ENCODE results near the gene CD6. TPM values are rescaled to one million over a fixed set of nuclear protein-coding genes. Genes with fewer than 3 reads are reported as not detected.

CD6 gene
- total RNA-seq, 2 experiments from 2014 or later, result 286 to 377 TPM

GRCh38 chr11:61022311-61023085 lies 51.0 kb downstream of the CD6 start:
- H3K27ac Mint-ChIP-seq, result peak overlapping the region; percentile 97

GRCh38 chr11:61023086-61023965 lies 51.8 kb downstream of the CD6 start:
- peak overlapping the region; percentile 79 for H3K4me3 Mint-ChIP-seq
- ChIA-PET POLR2A (interaction anchor here (0.6 to 3.4 kb wide), 19 partner anchors 14 to 92 kb away, joined by 3 to 19 read pairs (median 4); partner anchors contain the start of genes CD5 and CD6), CTCF (interaction anchor here (0.6 to 1.8 kb wide), 13 partner anchors 16 to 138 kb away, joined by 3 to 5 read pairs (median 3); partner anchors contain the start of genes CD5, CD6 and VPS37C)
- peak; percentile 89 for DNase-seq
- H3K27ac Mint-ChIP-seq, result peak overlapping the region; percentile 97
- peaks cover 2% of the 10 kb centered on the region for H3K9me3 Mint-ChIP-seq (ENCODE audit: low read depth)
- peaks cover 93% of the 10 kb centered on the region for H3K4me1 Mint-ChIP-seq
- peaks cover 77% of the 10 kb centered on the region for H3K36me3 Mint-ChIP-seq (ENCODE audit: low read depth)
- intact Hi-C loops (cut with DNase I, micrococcal nuclease), result loop anchor here (1.0 to 2.0 kb wide), 7 partner anchors 17 to 89 kb away; partner anchors contain the start of gene CD6 (in 1 of the 2)
- peak; percentile 25 for ATAC-seq
- no peaks in the 10 kb centered on the region for H3K27me3 Mint-ChIP-seq

More at GRCh38 chr11:61022311-61023085, 51.0 kb downstream of the CD6 start:
- Mint-ChIP-seq H3K9me3 (ENCODE audit: low read depth) (peaks cover 2% of the 10 kb centered on the region), H3K4me1 (peaks cover 90% of the 10 kb centered on the region), H3K36me3 (ENCODE audit: low read depth) (peaks cover 76% of the 10 kb centered on the region), H3K4me3 (peak overlapping the region; percentile 79), H3K27me3 (no peaks in the 10 kb centered on the region)
- ATAC-seq (peak; percentile 20), DNase-seq (peak; percentile 78)
- ChIA-PET POLR2A (interaction anchor here (0.8 to 3.4 kb wide), 15 partner anchors 20 to 93 kb away, joined by 3 to 19 read pairs (median 4); partner anchors contain the start of gene CD6), CTCF (interaction anchor here (0.6 to 1.8 kb wide), 10 partner anchors 19 to 164 kb away, joined by 3 to 5 read pairs (median 3); partner anchors contain the start of genes CD5 and CD6)
- intact Hi-C loops (cut with DNase I, micrococcal nuclease), result loop anchor here (1.0 to 2.0 kb wide), 7 partner anchors 16 to 90 kb away; partner anchors contain the start of gene CD6 (in 1 of the 2)

- Mint-ChIP-seq H3K27ac (peak overlapping the region; percentile 97), H3K27me3 (no peaks in the 10 kb centered on the region), H3K4me1 (peaks cover 93% of the 10 kb centered on the region), H3K9me3 (ENCODE audit: low read depth) (peaks cover 2% of the 10 kb centered on the region), H3K4me3 (peak overlapping the region; percentile 79), H3K36me3 (ENCODE audit: low read depth) (peaks cover 76% of the 10 kb centered on the region)
- POLR2A ChIA-PET, result interaction anchor here (0.6 to 3.4 kb wide), 13 partner anchors 14 to 92 kb away, joined by 3 to 19 read pairs (median 4); partner anchors contain the start of genes CD5 and CD6
- ATAC-seq (no peak), DNase-seq (no peak)
- intact Hi-C loops (cut with DNase I, micrococcal nuclease), result loop anchor here (1.0 to 2.0 kb wide), 7 partner anchors 17 to 89 kb away; partner anchors contain the start of gene CD6 (in 1 of the 2)
- CTCF ChIA-PET, result interaction anchor here (0.7 to 1.5 kb wide), 7 partner anchors 16 to 137 kb away, joined by 3 to 4 read pairs (median 3); partner anchors contain the start of gene VPS37C
Observed at GRCh38 chr11:61023966-61024295, 52.5 kb downstream of the CD6 start.

GRCh38 chr11:61024938-61025820 lies 53.7 kb downstream of the CD6 start:
- Mint-ChIP-seq H3K27me3 (no peaks in the 10 kb centered on the region), H3K27ac (peak overlapping the region; percentile 97), H3K9me3 (ENCODE audit: low read depth) (peaks cover 2% of the 10 kb centered on the region), H3K4me1 (peaks cover 95% of the 10 kb centered on the region), H3K4me3 (peak overlapping the region; percentile 79), H3K36me3 (ENCODE audit: low read depth) (peaks cover 76% of the 10 kb centered on the region)
- POLR2A ChIA-PET, result interaction anchor here (0.5 to 4.0 kb wide), 10 partner anchors 13 to 66 kb away, joined by 3 to 40 read pairs (median 8); no protein-coding TSS in a partner anchor
- ATAC-seq (peak; percentile 12), DNase-seq (peak; percentile 61)
- intact Hi-C loops (cut with DNase I, micrococcal nuclease), result loop anchor here in 1 of 2 experiments (5.0 kb wide), 1 partner anchor 162 kb away; no protein-coding TSS in a partner anchor
- CTCF ChIA-PET, result interaction anchor here (0.8 to 1.0 kb wide), 4 partner anchors 17 to 56 kb away, joined by 3 to 5 read pairs (median 4); no protein-coding TSS in a partner anchor

- no peaks in the 10 kb centered on the region for H3K27me3 Mint-ChIP-seq
- peak overlapping the region; percentile 97 for H3K27ac Mint-ChIP-seq
- no peaks in the 10 kb centered on the region for H3K9me3 Mint-ChIP-seq (ENCODE audit: low read depth)
- peaks cover 94% of the 10 kb centered on the region for H3K4me1 Mint-ChIP-seq
- ChIA-PET CTCF (interaction anchor here (0.8 to 1.3 kb wide), 5 partner anchors 16 to 103 kb away, joined by 3 to 5 read pairs (median 3); no protein-coding TSS in a partner anchor), POLR2A (interaction anchor here (0.5 to 4.0 kb wide), 14 partner anchors 12 to 474 kb away, joined by 3 to 40 read pairs (median 7); no protein-coding TSS in a partner anchor)
- peaks cover 74% of the 10 kb centered on the region for H3K36me3 Mint-ChIP-seq (ENCODE audit: low read depth)
- peak overlapping the region; percentile 79 for H3K4me3 Mint-ChIP-seq
- DNase-seq, result no peak
- ATAC-seq, result no peak
- intact Hi-C loops (cut with DNase I, micrococcal nuclease), result loop anchor here (1.0 to 5.0 kb wide), 8 partner anchors 17 to 162 kb away; partner anchors contain the start of gene CD5 (in 1 of the 2)
Observed at GRCh38 chr11:61025821-61026120, 54.3 kb downstream of the CD6 start.

GRCh38 chr11:61026121-61027031 lies 54.9 kb downstream of the CD6 start:
- intact Hi-C loops (cut with DNase I, micrococcal nuclease), result loop anchor here (1.0 to 5.0 kb wide), 8 partner anchors 16 to 161 kb away; partner anchors contain the start of gene CD5 (in 1 of the 2)
- DNase-seq (peak; percentile 72), ATAC-seq (peak; percentile 9)
- Mint-ChIP-seq H3K4me1 (peaks cover 92% of the 10 kb centered on the region), H3K9me3 (ENCODE audit: low read depth) (no peaks in the 10 kb centered on the region), H3K27ac (peak overlapping the region; percentile 97), H3K36me3 (ENCODE audit: low read depth) (peaks cover 73% of the 10 kb centered on the region), H3K27me3 (no peaks in the 10 kb centered on the region), H3K4me3 (peak overlapping the region; percentile 79)
- POLR2A ChIA-PET, result interaction anchor here (0.5 to 4.0 kb wide), 15 partner anchors 12 to 474 kb away, joined by 3 to 40 read pairs (median 7); no protein-coding TSS in a partner anchor
- CTCF ChIA-PET, result interaction anchor here (0.8 to 1.3 kb wide), 6 partner anchors 16 to 102 kb away, joined by 3 to 4 read pairs (median 3); no protein-coding TSS in a partner anchor

GRCh38 chr11:61027141-61027840 lies 55.8 kb downstream of the CD6 start:
- ATAC-seq, result peak; percentile 10
- peaks cover 88% of the 10 kb centered on the region for H3K4me1 Mint-ChIP-seq
- H3K27me3 Mint-ChIP-seq, result no peaks in the 10 kb centered on the region
- CTCF ChIA-PET, result interaction anchor here (0.5 to 1.5 kb wide), 11 partner anchors 9 to 113 kb away, joined by 3 to 5 read pairs (median 3); partner anchors contain the start of genes CD6 and TMEM109
- intact Hi-C loops (cut with DNase I, micrococcal nuclease), result loop anchor here (2.0 to 5.0 kb wide), 6 partner anchors 16 to 160 kb away; partner anchors contain the start of gene CD5 (in 1 of the 2)
- POLR2A ChIA-PET, result interaction anchor here (0.5 to 4.0 kb wide), 14 partner anchors 9 to 84 kb away, joined by 3 to 40 read pairs (median 6); no protein-coding TSS in a partner anchor
- H3K36me3 Mint-ChIP-seq (ENCODE audit: low read depth), result peaks cover 70% of the 10 kb centered on the region
- H3K27ac Mint-ChIP-seq, result peak overlapping the region; percentile 97
- H3K4me3 Mint-ChIP-seq, result peak overlapping the region; percentile 79
- DNase-seq, result peak; percentile 67
- H3K9me3 Mint-ChIP-seq (ENCODE audit: low read depth), result no peaks in the 10 kb centered on the region

GRCh38 chr11:61028135-61028729 lies 56.8 kb downstream of the CD6 start:
- intact Hi-C loops (cut with DNase I, micrococcal nuclease), result loop anchor here in 1 of 2 experiments (1.0 to 5.0 kb wide), 2 partner anchors 33 to 159 kb away; no protein-coding TSS in a partner anchor
- H3K27me3 Mint-ChIP-seq, result no peaks in the 10 kb centered on the region
- H3K4me3 Mint-ChIP-seq, result peak overlapping the region; percentile 79
- ATAC-seq (peak; percentile 45), DNase-seq (peak; percentile 87)
- H3K27ac Mint-ChIP-seq, result peak overlapping the region; percentile 97
- ChIA-PET POLR2A (interaction anchor here (0.6 to 4.0 kb wide), 11 partner anchors 10 to 84 kb away, joined by 3 to 40 read pairs (median 6); no protein-coding TSS in a partner anchor), CTCF (interaction anchor here (0.5 to 1.5 kb wide), 9 partner anchors 8 to 85 kb away, joined by 3 to 5 read pairs (median 3); partner anchors contain the start of gene CD6)
- peaks cover 71% of the 10 kb centered on the region for H3K36me3 Mint-ChIP-seq (ENCODE audit: low read depth)
- peaks cover 87% of the 10 kb centered on the region for H3K4me1 Mint-ChIP-seq
- H3K9me3 Mint-ChIP-seq (ENCODE audit: low read depth), result no peaks in the 10 kb centered on the region
